HL-60/S4 (cell line): ENCODE measurements around the gene SIPA1L3.

ENCODE experiments used
- in situ Hi-C: fragments of 300-500 bp; cut with MboI; formaldehyde crosslinking; loops from 2 replicates; pipeline ENCODE4 v1.14.3; 2022; ENCODE audit warnings: low sequenced_read_pairs

The SIPA1L3 gene

GRCh38 chr19:38172001-38172400 is 265.0 kb downstream of the SIPA1L3 start:
- in situ Hi-C loops: no loop called here

- in situ Hi-C loops: no loop called here
These were observed 266.5 kb downstream of the SIPA1L3 start for GRCh38 chr19:38173291-38174041.

DNA sequence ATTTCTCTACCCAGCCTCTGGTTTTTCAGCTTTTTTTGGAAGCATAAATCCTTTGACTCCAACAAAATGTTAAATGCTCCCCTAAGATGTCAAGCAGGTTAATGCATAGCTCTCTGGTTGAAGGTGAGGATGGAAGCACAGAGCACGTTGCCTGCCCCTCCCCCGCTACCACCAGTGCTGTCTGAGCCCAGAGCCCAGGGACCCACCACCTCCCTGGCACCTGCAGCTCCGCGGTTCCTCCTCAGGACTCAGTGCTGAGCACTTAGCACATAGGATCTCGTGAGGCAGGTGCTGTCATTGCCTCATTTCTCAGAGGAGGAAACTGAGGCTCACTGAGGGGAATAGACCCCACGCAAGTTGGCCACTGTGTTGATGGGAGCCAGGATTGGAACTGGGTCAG is 268.4 kb downstream of the SIPA1L3 start:
- in situ Hi-C loops: no loop called here

- in situ Hi-C loops: no loop called here
These were observed 273.1 kb downstream of the SIPA1L3 start for GRCh38 chr19:38180071-38180470.

- in situ Hi-C loops: no loop called here
These were observed 275.7 kb downstream of the SIPA1L3 start for GRCh38 chr19:38182536-38183210.

- in situ Hi-C loops: no loop called here
These were observed 276.4 kb downstream of the SIPA1L3 start for GRCh38 chr19:38183251-38183897.

- in situ Hi-C loops: no loop called here
These were observed 277.8 kb downstream of the SIPA1L3 start for GRCh38 chr19:38184815-38185214.

GRCh38 chr19:38185562-38185961 is 278.6 kb downstream of the SIPA1L3 start:
- in situ Hi-C loops: no loop called here

- in situ Hi-C loops: no loop called here
These were observed 283.1 kb downstream of the SIPA1L3 start for GRCh38 chr19:38190061-38190460.

DNA sequence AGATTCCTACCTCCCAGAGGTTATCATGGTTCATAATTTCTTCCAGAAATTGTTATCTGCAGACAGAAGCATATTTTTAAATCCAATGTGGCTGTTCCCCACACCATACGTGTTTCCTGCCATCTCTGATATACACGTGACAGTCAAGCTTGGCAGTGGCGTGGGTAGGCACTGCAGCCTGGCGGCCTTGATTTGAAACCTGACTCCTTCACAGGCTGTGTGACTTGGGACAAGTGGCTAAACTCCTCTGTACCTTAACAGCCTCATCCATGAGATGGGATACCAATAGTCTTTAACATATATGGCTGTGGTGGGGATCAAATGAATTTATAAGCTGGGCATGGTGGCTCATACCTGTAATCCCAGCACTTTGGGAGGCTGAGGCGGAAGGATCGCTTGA is 283.8 kb downstream of the SIPA1L3 start:
- in situ Hi-C loops: no loop called here

- in situ Hi-C loops: no loop called here
These were observed 284.7 kb downstream of the SIPA1L3 start for GRCh38 chr19:38191747-38192146.

- in situ Hi-C loops: no loop called here
These were observed 286.4 kb downstream of the SIPA1L3 start for GRCh38 chr19:38193445-38193844.

GRCh38 chr19:38194061-38194701 is 287.2 kb downstream of the SIPA1L3 start:
- in situ Hi-C loops: no loop called here

- in situ Hi-C loops: no loop called here
These were observed 288.2 kb downstream of the SIPA1L3 start for GRCh38 chr19:38195237-38195636.

DNA sequence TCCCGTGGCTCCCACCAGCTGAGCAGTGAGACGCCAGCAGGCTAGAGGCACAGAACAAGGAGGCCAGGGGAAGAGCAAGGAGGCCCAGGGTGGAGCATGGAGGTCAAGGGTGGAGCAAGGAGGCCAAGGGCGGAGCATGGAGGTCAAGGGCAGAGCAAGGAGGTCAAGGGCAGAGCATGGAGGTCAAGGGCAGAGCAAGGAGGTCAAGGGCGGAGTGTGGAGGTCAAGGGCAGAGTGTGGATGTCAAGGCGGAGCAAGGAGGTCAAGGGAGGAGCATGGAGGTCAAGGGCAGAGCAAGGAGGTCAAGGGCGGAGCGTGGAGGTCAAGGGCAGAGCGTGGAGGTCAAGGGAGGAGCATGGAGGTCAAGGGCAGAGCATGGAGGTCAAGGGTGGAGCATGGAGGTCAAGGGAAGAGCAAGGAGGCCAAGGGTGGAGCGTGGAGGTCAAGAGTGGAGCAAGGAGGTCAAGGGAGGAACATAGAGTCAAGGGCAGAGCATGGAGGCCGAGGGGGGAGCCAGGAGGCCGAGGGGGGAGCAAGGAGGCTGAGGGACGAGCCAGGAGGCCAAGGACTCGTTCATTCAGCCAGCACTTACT is 289.3 kb downstream of the SIPA1L3 start:
- in situ Hi-C loops: no loop called here

DNA sequence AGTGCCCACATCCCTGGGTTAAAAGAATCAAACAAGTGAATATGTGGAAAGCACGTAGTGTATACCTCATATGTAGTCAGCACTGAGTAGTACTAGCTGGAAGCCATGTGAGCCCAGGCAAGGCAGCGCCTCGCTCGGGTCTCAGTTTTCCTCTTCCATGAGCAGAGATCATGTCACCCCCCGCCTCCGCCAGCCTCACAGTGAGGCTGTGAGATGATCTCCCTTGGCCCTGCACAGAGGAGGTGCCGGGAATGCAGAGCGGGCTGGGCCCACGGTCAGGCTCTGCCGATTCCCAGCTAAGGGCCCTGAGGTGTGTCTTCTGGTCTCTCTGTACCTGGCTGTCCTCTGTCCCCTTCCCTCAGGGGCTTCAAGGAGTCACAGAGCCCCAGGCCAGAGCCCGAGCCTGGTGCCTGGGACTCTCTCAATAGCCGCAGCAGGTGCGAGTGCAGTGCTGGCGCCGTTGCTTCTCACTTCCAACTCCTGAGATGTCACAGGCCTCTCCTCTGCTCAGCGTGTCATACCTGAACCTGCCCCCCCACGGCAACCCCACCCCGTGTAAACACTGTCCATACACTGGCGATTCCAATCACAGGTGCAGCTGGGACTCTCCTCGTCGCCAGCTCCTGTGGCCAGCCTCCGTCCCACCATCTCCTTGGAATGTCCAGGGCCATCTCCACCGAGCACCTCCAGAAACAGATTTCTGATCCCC is 290.1 kb downstream of the SIPA1L3 start:
- in situ Hi-C loops: no loop called here

DNA sequence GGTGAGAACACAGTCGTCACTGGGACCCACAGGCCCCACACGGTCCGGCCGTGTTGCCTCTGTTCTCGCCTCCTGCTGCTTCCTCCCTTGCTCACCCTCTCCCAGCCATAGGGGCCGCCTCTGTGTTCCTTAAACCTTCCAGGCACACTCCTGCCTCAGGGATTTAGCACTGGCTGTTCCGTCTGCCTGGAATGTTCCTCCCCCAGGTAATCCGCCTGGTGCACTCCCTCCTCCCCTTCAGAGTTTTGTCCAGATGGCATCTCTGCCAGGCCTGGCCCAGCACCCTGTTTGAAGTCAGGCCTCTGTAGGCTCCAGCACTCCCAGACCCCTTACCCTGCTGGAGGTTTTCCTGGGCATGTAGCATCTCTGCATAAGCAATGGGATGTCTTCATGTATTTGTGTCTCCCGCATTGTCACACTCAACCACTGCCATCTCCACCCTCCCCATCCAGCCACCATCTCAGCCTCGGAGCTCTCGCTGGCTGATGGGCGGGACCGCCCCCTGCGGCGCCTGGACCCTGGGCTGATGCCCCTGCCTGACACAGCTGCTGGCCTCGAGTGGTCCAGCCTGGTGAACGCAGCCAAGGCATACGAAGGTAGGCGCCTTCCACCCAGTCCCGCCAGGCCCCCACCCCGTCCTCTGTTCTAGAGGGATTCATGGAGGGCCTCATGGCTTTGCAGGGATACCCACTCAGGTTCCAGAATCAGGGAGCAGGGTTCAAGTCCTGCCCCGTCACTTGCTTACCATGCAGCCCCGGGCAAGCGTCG is 291.1 kb downstream of the SIPA1L3 start:
- in situ Hi-C loops: no loop called here

DNA sequence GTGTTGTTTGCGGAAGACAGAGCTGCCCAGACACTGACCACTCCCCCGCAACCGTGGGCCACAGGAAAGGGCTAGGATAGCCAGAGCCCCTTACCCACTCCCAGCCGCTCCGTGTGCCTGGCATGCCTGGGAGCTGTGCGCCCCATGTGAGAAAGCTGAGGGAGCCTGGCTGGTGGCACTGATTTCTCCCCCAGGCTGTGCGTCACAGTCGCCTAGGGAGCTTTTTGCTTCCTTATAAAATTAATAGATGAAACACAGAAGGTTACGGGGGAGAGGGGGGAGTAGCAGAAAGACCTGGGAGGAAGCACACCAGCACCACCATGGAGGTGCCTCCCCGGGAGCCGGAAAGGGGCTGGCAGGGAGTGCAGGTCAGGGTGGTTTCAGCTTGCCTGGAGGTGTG is 292.3 kb downstream of the SIPA1L3 start:
- in situ Hi-C loops: no loop called here

- in situ Hi-C loops: no loop called here
These were observed 294.7 kb downstream of the SIPA1L3 start for GRCh38 chr19:38201731-38202130.

- in situ Hi-C loops: no loop called here
These were observed 295.5 kb downstream of the SIPA1L3 start for GRCh38 chr19:38202504-38202903.
